Activated T-cell treated with anti-CD3 and anti-CD28 coated beads, Interleukin-2, amount 50 U/mL, for 1 hour (primary cell): ENCODE measurements around the gene RASGRF2.

ENCODE experiments used
- DNase-seq: peaks from one replicate; pipeline ENCODE4 v3.0.0-alpha.2; 2020

The RASGRF2 gene

DNA sequence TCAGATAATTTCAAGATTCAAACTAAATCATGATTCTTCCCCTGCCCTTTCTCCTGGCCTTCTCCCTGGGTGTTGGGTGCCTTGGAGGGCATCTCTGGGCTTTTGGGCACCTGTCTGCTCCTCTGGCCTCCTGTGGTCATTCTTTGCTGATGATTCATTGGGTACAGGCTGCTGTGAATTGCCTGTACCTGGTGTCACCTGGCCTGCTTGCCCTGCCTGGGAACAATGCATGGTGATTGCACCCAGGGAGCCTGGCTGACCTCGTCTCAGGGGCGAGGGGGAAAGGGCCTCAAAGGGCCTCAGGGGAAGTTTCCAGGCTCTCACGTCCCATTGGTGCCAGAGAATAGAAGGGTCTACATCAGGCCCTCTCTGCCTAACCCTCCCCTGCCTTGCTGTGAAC is 252.9 kb downstream of the RASGRF2 start:
- DNase-seq = no peak

GRCh38 chr5:81214848-81215247 is 254.7 kb downstream of the RASGRF2 start:
- no peak for DNase-seq

DNA sequence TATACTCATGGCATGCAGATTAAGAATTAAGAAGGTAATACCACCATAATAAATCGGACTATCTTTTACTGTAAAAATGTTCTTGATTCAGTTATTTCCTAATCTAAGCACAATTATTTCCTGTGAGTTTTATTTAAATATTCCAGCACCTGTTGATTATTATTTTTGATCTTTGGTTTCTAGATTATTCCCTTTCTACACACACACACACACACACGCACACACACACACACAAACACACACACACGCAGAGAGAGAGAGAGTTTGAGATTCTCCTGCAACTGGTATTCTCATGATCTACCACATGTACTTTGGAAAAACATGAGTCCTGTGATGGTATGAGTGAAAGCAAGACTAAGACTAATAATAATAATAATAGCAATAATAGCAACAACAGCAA is 256.0 kb downstream of the RASGRF2 start:
- no peak for DNase-seq

DNA sequence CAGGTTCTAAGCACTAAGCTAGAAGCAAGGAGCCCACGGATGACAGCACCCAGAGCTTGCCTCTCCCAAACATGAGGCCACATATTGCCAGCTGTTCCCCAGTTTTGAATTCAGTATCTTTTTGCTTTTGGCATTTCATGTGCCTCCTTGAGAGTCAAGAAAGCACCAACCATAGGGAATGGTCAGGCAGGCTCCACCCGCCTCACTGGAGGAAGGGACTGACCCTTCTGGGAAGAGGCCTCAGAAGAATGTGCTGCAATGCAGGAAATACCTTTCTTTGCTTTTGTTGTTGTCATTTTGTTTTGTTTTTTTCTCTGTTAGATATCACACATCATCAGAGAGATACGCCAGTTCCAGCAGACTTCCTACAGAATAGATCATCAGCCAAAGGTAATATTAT is 259.2 kb downstream of the RASGRF2 start:
- DNase-seq = no peak

DNA sequence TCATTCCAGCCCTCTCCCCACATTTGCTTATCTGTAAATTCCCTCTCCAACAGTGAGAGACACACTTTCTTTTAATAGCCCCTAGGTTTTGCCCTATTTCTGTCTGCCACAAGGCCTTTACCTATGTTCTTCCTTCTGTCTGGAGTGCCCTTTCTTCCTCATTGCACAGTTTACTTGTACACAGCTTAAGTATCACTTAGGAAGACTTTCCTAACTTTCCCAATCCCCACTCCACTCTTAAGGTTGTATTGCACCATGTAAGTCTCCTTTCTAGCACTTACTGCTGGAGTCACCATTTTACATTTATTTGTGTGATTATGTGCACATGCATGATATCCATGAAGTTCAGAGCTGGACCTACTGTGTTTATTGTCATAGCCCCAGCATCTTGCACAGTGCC is 262.1 kb downstream of the RASGRF2 start:
- DNase-seq = no peak

DNA sequence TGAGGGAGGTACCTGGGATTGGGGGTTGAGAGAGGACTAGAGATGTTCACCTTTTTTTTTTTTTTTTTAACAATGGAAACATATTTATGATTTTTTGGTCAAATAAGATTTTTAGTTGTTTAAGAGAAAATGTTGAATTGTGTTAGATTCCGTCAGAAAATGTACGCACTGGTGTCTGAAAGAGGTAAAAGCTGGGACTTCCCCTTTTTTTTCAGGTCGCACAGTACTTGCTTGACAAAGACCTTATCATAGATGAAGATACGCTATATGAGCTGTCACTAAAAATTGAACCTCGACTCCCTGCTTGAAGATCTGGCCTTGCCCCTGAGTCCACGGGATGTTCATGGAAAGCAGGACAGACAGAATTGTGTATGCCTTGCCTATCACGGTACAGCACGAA is 265.3 kb downstream of the RASGRF2 start:
- no peak for DNase-seq

GRCh38 chr5:81226286-81226685 is 266.1 kb downstream of the RASGRF2 start:
- no peak for DNase-seq

DNA sequence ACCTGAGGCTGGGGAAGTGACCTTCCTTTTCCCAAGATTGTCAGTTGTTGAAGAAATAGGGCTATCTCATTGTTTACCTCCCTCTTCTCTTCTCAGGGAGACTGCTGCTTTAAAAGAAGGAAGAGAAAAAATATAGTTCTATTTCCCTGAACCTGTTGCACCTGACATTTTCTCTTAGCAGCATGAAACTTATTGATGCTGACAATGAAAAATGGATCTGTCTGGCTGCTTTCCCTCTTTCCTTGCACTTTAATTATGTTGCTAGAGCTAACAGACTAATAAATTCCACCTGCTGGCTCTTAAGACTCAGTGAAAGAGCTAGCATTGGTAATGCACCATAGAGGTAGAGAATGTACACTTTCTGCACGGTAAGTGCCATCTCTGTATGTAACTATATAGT is 266.8 kb downstream of the RASGRF2 start:
- DNase-seq = no peak

GRCh38 chr5:81228084-81228483 is 267.9 kb downstream of the RASGRF2 start:
- no peak for DNase-seq

GRCh38 chr5:81230416-81230815 is 270.3 kb downstream of the RASGRF2 start:
- DNase-seq = no peak

- no peak for DNase-seq
Observed at GRCh38 chr5:81232464-81233079, 272.4 kb downstream of the RASGRF2 start.

DNA sequence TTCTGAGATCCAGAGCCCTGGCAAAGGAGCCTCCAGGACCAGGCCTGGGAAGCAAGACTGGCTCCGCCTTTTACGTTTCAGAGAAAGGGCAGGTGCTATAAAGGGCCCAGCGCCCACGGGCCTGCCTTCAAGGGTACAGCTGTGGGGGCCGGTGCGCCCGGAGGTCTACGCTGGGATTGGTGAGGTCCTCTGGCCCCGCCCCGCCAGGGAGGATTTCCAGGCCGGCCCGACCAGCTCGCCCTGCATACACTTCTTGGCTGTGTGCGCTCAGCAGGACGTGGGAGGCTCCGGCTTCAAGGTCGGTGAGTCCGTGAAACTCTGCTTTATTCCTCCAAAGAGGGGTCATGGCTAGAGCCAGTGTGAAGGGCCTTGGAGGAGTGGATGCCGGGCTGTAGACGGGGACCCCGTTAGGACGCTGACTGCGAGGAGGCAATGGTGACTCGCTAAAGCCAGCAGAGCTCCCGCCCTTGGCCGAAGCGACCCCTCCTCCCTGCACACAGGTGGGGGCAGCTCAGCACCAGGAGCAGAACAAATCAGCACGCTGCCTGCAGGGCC is 273.0 kb downstream of the RASGRF2 start, which contains the start of gene CKMT2:
Gene CKMT2, plus strand, starts transcription at position 243 of the 555 bp plus-strand sequence. CDS start 17,811 bp downstream, outside the sequence.
- DNase-seq = no peak

- no peak for DNase-seq
Observed at GRCh38 chr5:81234299-81234698, 274.1 kb downstream of the RASGRF2 start.

DNA sequence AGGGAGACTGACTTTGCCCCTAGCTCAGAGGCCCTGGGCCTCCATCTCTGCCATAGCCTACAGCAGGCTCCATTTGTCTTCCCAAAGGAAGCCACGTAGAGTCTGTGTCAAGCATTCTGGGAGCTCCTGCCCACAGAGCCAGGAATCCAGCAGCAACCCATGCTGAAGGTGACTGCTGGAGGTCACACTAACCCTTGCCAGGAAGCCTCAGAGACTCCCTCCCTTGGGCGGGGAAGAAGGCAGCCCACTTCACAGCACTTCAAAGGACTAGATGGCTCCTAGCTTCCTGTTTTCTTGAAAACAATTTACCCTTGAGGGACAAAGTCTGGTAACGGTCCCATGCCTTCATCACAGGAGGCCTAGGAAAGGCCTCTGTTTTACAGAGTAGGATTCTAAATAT is 274.6 kb downstream of the RASGRF2 start:
- no peak for DNase-seq

GRCh38 chr5:81235287-81236072 is 275.3 kb downstream of the RASGRF2 start:
- DNase-seq = no peak

- no peak for DNase-seq
Observed at GRCh38 chr5:81238460-81238859, 278.3 kb downstream of the RASGRF2 start.

DNA sequence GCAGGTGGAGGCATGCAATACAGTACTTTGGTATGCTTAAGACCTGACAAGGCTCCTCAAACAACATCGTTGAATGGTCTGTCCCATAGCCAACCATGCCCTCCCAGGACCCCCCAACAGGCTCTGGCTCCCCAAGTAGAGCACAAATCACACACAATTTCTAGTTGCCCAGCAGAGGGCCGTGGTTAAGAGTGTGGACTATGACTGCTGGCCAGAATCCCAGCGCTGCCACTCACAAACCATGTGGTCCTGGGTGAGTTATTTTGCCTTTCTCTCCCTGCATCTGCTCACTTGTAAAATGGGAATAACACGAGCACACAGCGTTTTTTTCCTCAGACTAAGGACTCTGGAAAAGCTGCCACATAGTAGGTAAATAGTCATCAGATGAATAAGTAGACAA is 279.4 kb downstream of the RASGRF2 start:
- no peak for DNase-seq

- no peak for DNase-seq
Observed at GRCh38 chr5:81241001-81241400, 280.8 kb downstream of the RASGRF2 start.

DNA sequence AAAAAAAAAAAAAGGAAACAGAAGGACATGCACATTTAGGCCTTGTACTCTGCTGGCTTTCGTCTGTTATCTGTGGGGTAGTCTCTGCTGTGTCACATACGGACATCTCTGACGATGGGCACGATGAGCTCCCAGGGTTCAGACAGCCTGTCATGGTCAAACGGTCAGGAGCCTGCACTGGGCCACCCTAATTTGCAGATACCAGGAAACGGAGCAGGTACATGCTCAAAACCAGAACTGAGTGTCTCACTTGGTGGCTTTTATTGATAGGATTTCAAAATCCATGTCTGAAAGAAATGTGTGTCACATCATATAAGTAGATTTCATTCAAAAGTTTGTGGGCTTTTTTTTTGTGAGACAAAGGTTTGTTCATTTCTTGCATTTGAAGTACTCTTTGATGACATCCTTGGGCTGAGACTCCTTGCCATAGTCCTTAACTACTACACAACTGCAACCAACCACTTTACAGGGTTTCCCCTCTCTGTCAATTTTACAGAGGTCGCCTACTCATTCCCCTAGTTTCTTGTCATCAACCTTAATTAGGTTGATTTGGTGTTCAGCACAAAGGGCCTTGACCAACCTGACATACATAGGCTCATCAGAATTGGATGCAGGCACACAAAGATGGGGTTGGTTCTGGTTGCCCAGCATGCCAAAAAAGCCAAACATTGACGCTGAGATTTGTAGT is 281.9 kb downstream of the RASGRF2 start:
- DNase-seq = no peak

DNA sequence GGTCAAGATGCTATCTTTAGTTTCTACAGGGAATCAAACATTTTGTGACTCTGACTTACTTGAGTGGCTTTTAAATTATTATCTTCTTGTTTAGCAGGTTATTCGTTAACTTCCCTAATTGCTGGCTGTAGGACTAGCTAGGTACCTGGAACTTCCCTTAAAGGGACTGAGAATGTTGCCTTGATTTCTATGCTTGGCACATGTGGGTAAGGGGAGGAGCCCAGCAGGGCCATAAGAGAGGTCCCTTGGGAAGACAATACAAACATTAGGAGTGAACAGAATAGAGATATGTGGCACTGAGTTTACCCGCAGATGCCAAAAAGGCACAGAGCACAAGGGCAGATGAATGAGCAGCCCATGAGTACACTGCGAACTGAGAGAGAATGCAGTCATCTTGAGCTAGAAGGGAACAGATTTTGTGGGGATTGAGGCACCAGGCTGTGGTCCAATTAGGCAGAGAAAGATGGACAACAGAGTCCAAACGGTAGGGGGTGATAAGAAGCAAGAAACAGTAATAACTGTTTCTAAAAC is 282.8 kb downstream of the RASGRF2 start:
- DNase-seq = no peak

DNA sequence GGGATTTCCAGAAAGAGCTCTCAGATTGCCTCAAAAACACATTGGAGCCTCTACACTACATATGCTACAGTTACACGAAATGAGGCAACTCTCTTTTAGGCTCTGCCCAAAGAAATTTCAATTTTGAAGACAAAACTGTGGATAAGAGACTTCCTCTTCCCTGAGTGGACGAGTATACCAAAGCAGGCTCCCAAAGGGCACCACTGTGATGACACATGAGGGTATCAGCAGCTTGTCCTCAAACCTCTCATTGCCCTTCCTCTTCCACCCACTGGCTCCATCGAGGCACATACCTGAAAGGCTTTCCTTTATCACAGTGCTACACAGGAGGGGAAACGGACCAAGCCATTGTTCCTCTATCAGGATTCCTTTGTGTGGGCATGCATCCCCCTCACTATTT is 284.3 kb downstream of the RASGRF2 start:
- DNase-seq = no peak

- no peak for DNase-seq
Observed at GRCh38 chr5:81245871-81246235, 285.7 kb downstream of the RASGRF2 start.

GRCh38 chr5:81246697-81247096 is 286.5 kb downstream of the RASGRF2 start:
- DNase-seq = no peak
